GM12878 (cell line): Measurements from ENCODE around the gene MTTP. TPM values are rescaled to one million over a fixed set of nuclear protein-coding genes. Genes with fewer than 3 reads are reported as not detected.

Source experiments
- BMI1 ChIP-seq: fragments of 450-650 bp; IDR thresholded peaks from 2 replicates; pipeline ENCODE4 v1.6.1; 2016; ENCODE audit warnings: mild to moderate bottlenecking, moderate library complexity, borderline replicate concordance
- CBFB ChIP-seq: IDR thresholded peaks from 2 replicates; pipeline ENCODE4 v1.6.1; 2016; ENCODE audit warnings: antibody characterized with exemption, low read depth
- CREM ChIP-seq: IDR thresholded peaks from 2 replicates; pipeline ENCODE4 v1.6.1; 2014; ENCODE audit warnings: antibody characterized with exemption, low read depth
- GATAD2B ChIP-seq: fragments of 450-650 bp; conservative IDR thresholded peaks from 2 replicates; pipeline ENCODE4 v1.6.1; 2017; ENCODE audit warnings: low read depth, mild to moderate bottlenecking, moderate library complexity
- IKZF1 ChIP-seq: fragments of 450-650 bp; conservative IDR thresholded peaks from 2 replicates; pipeline ENCODE4 v1.6.1; 2017; ENCODE audit warnings: antibody characterized with exemption, mild to moderate bottlenecking
- KAT2A ChIP-seq: conservative IDR thresholded peaks from 2 replicates; pipeline ENCODE4 v1.6.1; 2011; ENCODE audit warnings: low read depth, low read length; ENCODE audit not compliant: control insufficient read depth
- KLF5 ChIP-seq: fragments of 450-650 bp; IDR thresholded peaks from 2 replicates; pipeline ENCODE4 v1.6.1; 2014; ENCODE audit warnings: mild to moderate bottlenecking; ENCODE audit not compliant: partially characterized antibody
- NR2C1 ChIP-seq: fragments of 450-650 bp; IDR thresholded peaks from 2 replicates; pipeline ENCODE4 v1.6.1; 2017; ENCODE audit warnings: antibody characterized with exemption, mild to moderate bottlenecking, moderate library complexity
- PAX8 ChIP-seq: fragments of 450-650 bp; IDR thresholded peaks from 2 replicates; pipeline ENCODE4 v1.6.1; 2017; ENCODE audit warnings: mild to moderate bottlenecking, moderate library complexity
- RCOR1 ChIP-seq: conservative IDR thresholded peaks from 2 replicates; pipeline ENCODE4 v1.6.1; 2012; ENCODE audit warnings: low read depth, low read length, improper control_type of control experiment
- SMAD1 ChIP-seq: fragments of 450-650 bp; IDR thresholded peaks from 2 replicates; pipeline ENCODE4 v1.6.1; 2018; ENCODE audit warnings: mild to moderate bottlenecking, low read depth; ENCODE audit not compliant: partially characterized antibody
- SMARCA5 ChIP-seq: fragments of 450-650 bp; IDR thresholded peaks from 2 replicates; pipeline ENCODE4 v1.6.1; 2017; ENCODE audit warnings: mild to moderate bottlenecking
- SMC3 ChIP-seq: IDR thresholded peaks from 2 replicates; pipeline ENCODE4 v1.6.1; 2011; ENCODE audit warnings: low read length, improper control_type of control experiment, borderline replicate concordance
- YBX1 ChIP-seq: fragments of 450-650 bp; IDR thresholded peaks from 2 replicates; pipeline ENCODE4 v1.6.1; 2016; ENCODE audit warnings: antibody characterized with exemption
- ZNF24 ChIP-seq: fragments of 450-650 bp; IDR thresholded peaks from 2 replicates; pipeline ENCODE4 v1.6.1; 2017; ENCODE audit warnings: antibody characterized with exemption, mild to moderate bottlenecking
- polyA plus RNA-seq, 11 experiments: library from polyadenylated mRNA; depleted of rRNA in 4 of 11; unstranded in 6 of 11; stranded (reverse) in 5 of 11; fragments of >200 nt; fragmentation: Nextera tagmentation in 4 of 11; fragmentation: Illumina TruSeq in 1 of 11; extraction: Ambion mirVana in 4 of 11; extraction: Trizol in 1 of 11; gene quantifications; 1 replicate in 1 of 11; 2 replicates in 10 of 11; pipeline versions ENCODE4 v1.2.1 to v1.2.3, GENCODE V29; 2011 to 2016; ENCODE audit warnings: inconsistent platforms in 2 of 11, missing spikeins in 2 of 11, low read depth in 1 of 11
- total RNA-seq, 4 experiments: library from RNA; depleted of rRNA in 3 of 4; stranded (reverse); fragments of >200 nt in 3 of 4; fragmentation: Illumina TruSeq in 1 of 4; extraction: Trizol in 1 of 4; gene quantifications; 2 replicates each; pipeline versions ENCODE4 v1.2.1 to v1.2.3, GENCODE V29; 2013 to 2021
- TF ChIP-seq, protein P1 (sequence below): fragments of 450-650 bp; IDR thresholded peaks from 2 replicates; pipeline ENCODE4 v1.6.1; 2017; ENCODE audit warnings: borderline replicate concordance
- TF ChIP-seq, protein P2 (sequence below): fragments of 150-350 bp; IDR thresholded peaks from 2 replicates; pipeline ENCODE4 v1.6.1; 2016; ENCODE audit warnings: low read depth, low read length
- TF ChIP-seq, protein P3 (sequence below): fragments of 450-650 bp; IDR thresholded peaks from 2 replicates; pipeline ENCODE4 v1.6.1; 2017; ENCODE audit warnings: low read depth, mild to moderate bottlenecking, moderate library complexity
- TF ChIP-seq, protein P4 (sequence below): fragments of 450-650 bp; IDR thresholded peaks from 2 replicates; pipeline ENCODE4 v1.6.1; 2016; ENCODE audit warnings: mild to moderate bottlenecking
- TF ChIP-seq, protein P5 (sequence below): IDR thresholded peaks from 2 replicates; pipeline ENCODE4 v1.6.1; 2011; ENCODE audit warnings: borderline replicate concordance, low read depth, mild to moderate bottlenecking, moderate library complexity, low read length; ENCODE audit not compliant: insufficient read depth, poor library complexity, severe bottlenecking

MTTP gene
- total and polyA plus RNA-seq, 10 of the 15 experiments (the other 5 are each of a cell fraction or from before 2014, with no cell fraction given), result 0.08 to 2.2 (median 0.21) TPM; not detected in 1

DNA sequence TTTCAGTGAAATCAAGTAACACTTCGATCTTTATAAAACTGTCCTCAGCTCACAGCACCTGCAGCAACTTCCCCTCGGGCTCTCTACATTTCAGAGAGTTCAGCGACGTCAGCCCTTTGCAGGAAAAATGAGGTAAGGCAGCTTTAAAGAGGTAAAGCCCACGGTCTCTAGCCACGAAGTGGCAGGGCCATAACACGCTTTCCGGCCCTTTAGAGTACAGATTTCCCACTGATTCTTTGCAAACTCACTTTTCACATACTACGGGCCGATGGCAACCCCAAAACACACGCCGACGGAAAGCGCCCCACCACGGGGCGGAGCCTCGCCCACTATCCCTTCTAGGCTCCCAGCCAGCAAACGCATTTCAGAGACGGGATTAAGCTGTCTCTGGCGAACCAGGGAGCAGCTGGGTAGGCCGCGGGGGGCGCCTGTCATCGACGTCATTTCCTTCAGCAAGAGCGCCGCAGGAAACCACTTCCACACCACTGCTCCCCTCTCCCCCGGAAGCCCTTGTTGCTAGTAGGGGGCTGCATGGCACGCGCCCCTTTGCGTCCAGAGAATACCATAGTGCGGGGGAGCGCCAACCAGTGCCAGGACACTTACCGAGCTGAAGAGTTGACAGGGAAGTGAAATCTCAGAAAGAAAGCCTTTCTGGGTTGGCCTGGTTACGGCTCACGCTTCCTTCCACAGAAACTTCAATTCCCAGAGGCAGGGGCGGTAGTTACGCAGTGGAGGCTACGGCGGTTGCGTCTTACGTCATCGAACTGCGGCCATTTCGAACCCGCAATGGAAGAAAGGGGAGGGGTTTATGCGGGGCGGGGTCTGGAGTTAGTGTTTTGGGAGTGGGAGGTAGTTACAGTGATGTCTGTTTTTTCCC lies 11.1 kb upstream of the MTTP start, which contains the start of gene TRMT10A (continued):
- TF ChIP-seq, protein P1, sequence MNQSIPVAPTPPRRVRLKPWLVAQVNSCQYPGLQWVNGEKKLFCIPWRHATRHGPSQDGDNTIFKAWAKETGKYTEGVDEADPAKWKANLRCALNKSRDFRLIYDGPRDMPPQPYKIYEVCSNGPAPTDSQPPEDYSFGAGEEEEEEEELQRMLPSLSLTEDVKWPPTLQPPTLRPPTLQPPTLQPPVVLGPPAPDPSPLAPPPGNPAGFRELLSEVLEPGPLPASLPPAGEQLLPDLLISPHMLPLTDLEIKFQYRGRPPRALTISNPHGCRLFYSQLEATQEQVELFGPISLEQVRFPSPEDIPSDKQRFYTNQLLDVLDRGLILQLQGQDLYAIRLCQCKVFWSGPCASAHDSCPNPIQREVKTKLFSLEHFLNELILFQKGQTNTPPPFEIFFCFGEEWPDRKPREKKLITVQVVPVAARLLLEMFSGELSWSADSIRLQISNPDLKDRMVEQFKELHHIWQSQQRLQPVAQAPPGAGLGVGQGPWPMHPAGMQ, result no peak
- TF ChIP-seq YBX1, result no peak
- TF ChIP-seq NR2C1, result peak; percentile 94
- no peak for TF ChIP-seq PAX8
- no peak for TF ChIP-seq RCOR1
- peak; percentile 82 for TF ChIP-seq KLF5
- TF ChIP-seq IKZF1, result peak; percentile 97
- peak; percentile 13; the same call in 1 of the 2 replicates for TF ChIP-seq ZNF24
- TF ChIP-seq, protein P2, sequence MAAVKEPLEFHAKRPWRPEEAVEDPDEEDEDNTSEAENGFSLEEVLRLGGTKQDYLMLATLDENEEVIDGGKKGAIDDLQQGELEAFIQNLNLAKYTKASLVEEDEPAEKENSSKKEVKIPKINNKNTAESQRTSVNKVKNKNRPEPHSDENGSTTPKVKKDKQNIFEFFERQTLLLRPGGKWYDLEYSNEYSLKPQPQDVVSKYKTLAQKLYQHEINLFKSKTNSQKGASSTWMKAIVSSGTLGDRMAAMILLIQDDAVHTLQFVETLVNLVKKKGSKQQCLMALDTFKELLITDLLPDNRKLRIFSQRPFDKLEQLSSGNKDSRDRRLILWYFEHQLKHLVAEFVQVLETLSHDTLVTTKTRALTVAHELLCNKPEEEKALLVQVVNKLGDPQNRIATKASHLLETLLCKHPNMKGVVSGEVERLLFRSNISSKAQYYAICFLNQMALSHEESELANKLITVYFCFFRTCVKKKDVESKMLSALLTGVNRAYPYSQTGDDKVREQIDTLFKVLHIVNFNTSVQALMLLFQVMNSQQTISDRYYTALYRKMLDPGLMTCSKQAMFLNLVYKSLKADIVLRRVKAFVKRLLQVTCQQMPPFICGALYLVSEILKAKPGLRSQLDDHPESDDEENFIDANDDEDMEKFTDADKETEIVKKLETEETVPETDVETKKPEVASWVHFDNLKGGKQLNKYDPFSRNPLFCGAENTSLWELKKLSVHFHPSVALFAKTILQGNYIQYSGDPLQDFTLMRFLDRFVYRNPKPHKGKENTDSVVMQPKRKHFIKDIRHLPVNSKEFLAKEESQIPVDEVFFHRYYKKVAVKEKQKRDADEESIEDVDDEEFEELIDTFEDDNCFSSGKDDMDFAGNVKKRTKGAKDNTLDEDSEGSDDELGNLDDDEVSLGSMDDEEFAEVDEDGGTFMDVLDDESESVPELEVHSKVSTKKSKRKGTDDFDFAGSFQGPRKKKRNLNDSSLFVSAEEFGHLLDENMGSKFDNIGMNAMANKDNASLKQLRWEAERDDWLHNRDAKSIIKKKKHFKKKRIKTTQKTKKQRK, result no peak
- peak; percentile 35 for TF ChIP-seq SMAD1
- peak; percentile 87 for TF ChIP-seq CBFB
- peak; percentile 98 for TF ChIP-seq CREM
- no peak for TF ChIP-seq KAT2A
- TF ChIP-seq, protein P3, sequence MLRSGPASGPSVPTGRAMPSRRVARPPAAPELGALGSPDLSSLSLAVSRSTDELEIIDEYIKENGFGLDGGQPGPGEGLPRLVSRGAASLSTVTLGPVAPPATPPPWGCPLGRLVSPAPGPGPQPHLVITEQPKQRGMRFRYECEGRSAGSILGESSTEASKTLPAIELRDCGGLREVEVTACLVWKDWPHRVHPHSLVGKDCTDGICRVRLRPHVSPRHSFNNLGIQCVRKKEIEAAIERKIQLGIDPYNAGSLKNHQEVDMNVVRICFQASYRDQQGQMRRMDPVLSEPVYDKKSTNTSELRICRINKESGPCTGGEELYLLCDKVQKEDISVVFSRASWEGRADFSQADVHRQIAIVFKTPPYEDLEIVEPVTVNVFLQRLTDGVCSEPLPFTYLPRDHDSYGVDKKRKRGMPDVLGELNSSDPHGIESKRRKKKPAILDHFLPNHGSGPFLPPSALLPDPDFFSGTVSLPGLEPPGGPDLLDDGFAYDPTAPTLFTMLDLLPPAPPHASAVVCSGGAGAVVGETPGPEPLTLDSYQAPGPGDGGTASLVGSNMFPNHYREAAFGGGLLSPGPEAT, result peak; percentile 76
- TF ChIP-seq BMI1, result peak; percentile 61; the same call in 1 of the 2 replicates
- TF ChIP-seq GATAD2B, result peak; percentile 55; the same call in 1 of the 2 replicates
- no peak for TF ChIP-seq SMC3
- peak; percentile 64; the same call in 1 of the 2 replicates for TF ChIP-seq SMARCA5
- TF ChIP-seq, protein P4, sequence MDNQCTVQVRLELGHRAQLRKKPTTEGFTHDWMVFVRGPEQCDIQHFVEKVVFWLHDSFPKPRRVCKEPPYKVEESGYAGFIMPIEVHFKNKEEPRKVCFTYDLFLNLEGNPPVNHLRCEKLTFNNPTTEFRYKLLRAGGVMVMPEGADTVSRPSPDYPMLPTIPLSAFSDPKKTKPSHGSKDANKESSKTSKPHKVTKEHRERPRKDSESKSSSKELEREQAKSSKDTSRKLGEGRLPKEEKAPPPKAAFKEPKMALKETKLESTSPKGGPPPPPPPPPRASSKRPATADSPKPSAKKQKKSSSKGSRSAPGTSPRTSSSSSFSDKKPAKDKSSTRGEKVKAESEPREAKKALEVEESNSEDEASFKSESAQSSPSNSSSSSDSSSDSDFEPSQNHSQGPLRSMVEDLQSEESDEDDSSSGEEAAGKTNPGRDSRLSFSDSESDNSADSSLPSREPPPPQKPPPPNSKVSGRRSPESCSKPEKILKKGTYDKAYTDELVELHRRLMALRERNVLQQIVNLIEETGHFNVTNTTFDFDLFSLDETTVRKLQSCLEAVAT, result peak; percentile 69; the same call in 1 of the 2 replicates
- TF ChIP-seq, protein P5, sequence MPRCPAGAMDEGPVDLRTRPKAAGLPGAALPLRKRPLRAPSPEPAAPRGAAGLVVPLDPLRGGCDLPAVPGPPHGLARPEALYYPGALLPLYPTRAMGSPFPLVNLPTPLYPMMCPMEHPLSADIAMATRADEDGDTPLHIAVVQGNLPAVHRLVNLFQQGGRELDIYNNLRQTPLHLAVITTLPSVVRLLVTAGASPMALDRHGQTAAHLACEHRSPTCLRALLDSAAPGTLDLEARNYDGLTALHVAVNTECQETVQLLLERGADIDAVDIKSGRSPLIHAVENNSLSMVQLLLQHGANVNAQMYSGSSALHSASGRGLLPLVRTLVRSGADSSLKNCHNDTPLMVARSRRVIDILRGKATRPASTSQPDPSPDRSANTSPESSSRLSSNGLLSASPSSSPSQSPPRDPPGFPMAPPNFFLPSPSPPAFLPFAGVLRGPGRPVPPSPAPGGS, result no peak
